Loucy (cell line): ENCODE results near the gene GHDC.
"Not testable (repeated sequence)": the region's sequence is repeated elsewhere in the genome, so short reads cannot be mapped to it uniquely, and the experiment has no call there.

Source experiments
- H2AFZ ChIP-seq: fragments of 200-600 bp; sonication (generic); 2 replicates; pipeline ENCODE4 v1.6.0; 2016; ENCODE audit warnings: antibody characterized with exemption, mild to moderate bottlenecking, low read length, moderate library complexity
- H3F3A ChIP-seq: fragments of 200-600 bp; 2 replicates; pipeline ENCODE4 v1.6.0; 2016; ENCODE audit warnings: antibody characterized with exemption, low read depth, mild to moderate bottlenecking
- H3K27me3 ChIP-seq: fragments of 200-600 bp; sonication (generic); 2 replicates; pipeline ENCODE4 v1.6.1; 2014; ENCODE audit warnings: low read length, mild to moderate bottlenecking; ENCODE audit not compliant: insufficient read depth, poor library complexity, severe bottlenecking
- H3K36me3 ChIP-seq: fragments of 200-600 bp; sonication (generic); 2 replicates; pipeline ENCODE4 v1.6.1; 2016; ENCODE audit warnings: low read length; ENCODE audit not compliant: insufficient read depth
- H3K4me1 ChIP-seq: fragments of 200-600 bp; sonication (generic); 2 replicates; pipeline ENCODE4 v1.5.1; 2014; ENCODE audit warnings: low read length, mild to moderate bottlenecking; ENCODE audit not compliant: insufficient read depth, poor library complexity, severe bottlenecking
- H3K4me2 ChIP-seq: fragments of 200-600 bp; sonication (generic); 2 replicates; pipeline ENCODE4 v1.6.0; 2014; ENCODE audit warnings: antibody characterized with exemption, low read length, low read depth, mild to moderate bottlenecking; ENCODE audit not compliant: poor library complexity, severe bottlenecking
- H3K4me3 ChIP-seq: fragments of 200-600 bp; sonication (generic); 2 replicates; pipeline ENCODE4 v1.5.1; 2014; ENCODE audit warnings: low read length, mild to moderate bottlenecking, mixed read lengths; ENCODE audit not compliant: poor library complexity, severe bottlenecking
- H3K79me2 ChIP-seq: fragments of 200-600 bp; sonication (generic); 2 replicates; pipeline ENCODE4 v1.6.1; 2014; ENCODE audit warnings: low read length; ENCODE audit not compliant: insufficient read depth
- H3K9ac ChIP-seq: fragments of 200-600 bp; sonication (generic); 2 replicates; pipeline ENCODE4 v1.6.0; 2014; ENCODE audit warnings: mild to moderate bottlenecking, low read depth, low read length, moderate library complexity; ENCODE audit not compliant: poor library complexity, severe bottlenecking
- H3K9me2 ChIP-seq: fragments of 200-600 bp; sonication (generic); replicated peaks from 2 replicates; pipeline ENCODE4 v1.6.1; 2016; ENCODE audit warnings: low read depth, low read length, mixed read lengths
- H3K9me3 ChIP-seq: fragments of 200-600 bp; sonication (generic); 2 replicates; pipeline ENCODE4 v1.6.1; 2014; ENCODE audit warnings: mild to moderate bottlenecking, antibody characterized with exemption, low read length, low read depth; ENCODE audit not compliant: insufficient read depth
- H4K20me1 ChIP-seq: fragments of 200-600 bp; sonication (generic); 2 replicates; pipeline ENCODE4 v1.6.0; 2014; ENCODE audit warnings: antibody characterized with exemption, low read length, mild to moderate bottlenecking; ENCODE audit not compliant: insufficient read depth, poor library complexity, severe bottlenecking
- CTCF ChIP-seq: fragments of 200-600 bp; sonication (generic); conservative IDR thresholded peaks from 2 replicates; pipeline ENCODE4 v1.5.1; 2014; ENCODE audit warnings: mild to moderate bottlenecking, antibody characterized with exemption, low read length
- EZH2phosphoT487 ChIP-seq: fragments of 200-600 bp; IDR thresholded peaks from 2 replicates; pipeline ENCODE4 v1.6.1; 2018; ENCODE audit warnings: antibody characterized with exemption, mild to moderate bottlenecking, moderate library complexity, borderline replicate concordance

GHDC gene

GRCh38 chr17:42214156-42214555 is 19.9 kb upstream of the GHDC start:
- Histone ChIP-seq H4K20me1 (no peaks in the 10 kb centered on the region), H3K36me3 (peaks cover 86% of the 10 kb centered on the region), H3K79me2 (no peaks in the 10 kb centered on the region), H3K9me3 (no peaks in the 10 kb centered on the region), H3K27me3 (no peaks in the 10 kb centered on the region), H2AFZ (no peak overlapping the region), H3F3A (no peaks in the 10 kb centered on the region), H3K9me2 (no peaks in the 10 kb centered on the region), H3K4me2 (no peak overlapping the region), H3K9ac (no peak overlapping the region), H3K4me1 (no peaks in the 10 kb centered on the region), H3K4me3 (no peak overlapping the region)
- TF ChIP-seq EZH2phosphoT487 = no peak
- TF ChIP-seq CTCF = no peak

DNA sequence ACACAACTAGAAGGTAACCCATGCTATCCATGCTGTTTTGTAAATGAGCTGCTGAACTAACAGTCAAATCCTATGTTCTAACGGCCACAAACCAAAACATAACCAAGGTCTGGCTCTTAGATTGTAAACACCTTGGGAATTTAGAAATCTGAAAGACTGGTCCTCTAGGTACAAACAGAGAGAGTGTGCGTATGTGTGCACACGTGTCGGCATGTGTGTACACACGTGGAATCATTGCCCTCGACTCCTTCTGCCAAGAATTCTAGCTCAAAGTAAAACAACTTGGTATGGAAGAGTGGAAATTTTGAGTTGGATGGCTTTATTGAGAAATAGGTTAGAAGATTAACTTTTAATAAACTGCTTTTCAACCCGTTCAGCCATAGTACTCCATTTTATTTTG is 18.1 kb upstream of the GHDC start:
- no peaks in the 10 kb centered on the region for H4K20me1 ChIP-seq
- no peaks in the 10 kb centered on the region for H3K9me3 ChIP-seq
- no peak overlapping the region for H3K9ac ChIP-seq
- no peak overlapping the region for H3K4me2 ChIP-seq
- H3K79me2 ChIP-seq = no peaks in the 10 kb centered on the region
- H3K4me1 ChIP-seq = no peaks in the 10 kb centered on the region
- TF ChIP-seq CTCF = no peak
- TF ChIP-seq EZH2phosphoT487 = no peak
- peaks cover 90% of the 10 kb centered on the region for H3K36me3 ChIP-seq
- no peaks in the 10 kb centered on the region for H3F3A ChIP-seq
- H2AFZ ChIP-seq = no peak overlapping the region
- H3K27me3 ChIP-seq = no peaks in the 10 kb centered on the region
- no peaks in the 10 kb centered on the region for H3K9me2 ChIP-seq
- no peak overlapping the region for H3K4me3 ChIP-seq

- not testable (repeated sequence) for H3K9ac ChIP-seq, H3F3A ChIP-seq, H2AFZ ChIP-seq, H3K9me2 ChIP-seq, H3K79me2 ChIP-seq, H4K20me1 ChIP-seq, H3K4me3 ChIP-seq, H3K4me2 ChIP-seq, H3K4me1 ChIP-seq, H3K27me3 ChIP-seq, H3K9me3 ChIP-seq
- peaks cover 90% of the 10 kb centered on the region for H3K36me3 ChIP-seq
Observed at GRCh38 chr17:42211921-42212341, 17.6 kb upstream of the GHDC start.

GRCh38 chr17:42210046-42210445 is 15.8 kb upstream of the GHDC start:
- Histone ChIP-seq H3K36me3 (peaks cover 87% of the 10 kb centered on the region), H3K4me2 (no peak overlapping the region), H4K20me1 (no peaks in the 10 kb centered on the region), H3K4me3 (no peak overlapping the region), H3F3A (no peaks in the 10 kb centered on the region), H3K9ac (no peak overlapping the region), H3K79me2 (no peaks in the 10 kb centered on the region), H3K9me2 (no peaks in the 10 kb centered on the region), H3K4me1 (no peaks in the 10 kb centered on the region), H3K27me3 (no peaks in the 10 kb centered on the region), H3K9me3 (no peaks in the 10 kb centered on the region), H2AFZ (no peak overlapping the region)
- no peak for TF ChIP-seq CTCF
- no peak for TF ChIP-seq EZH2phosphoT487

- H2AFZ ChIP-seq, H3K9me3 ChIP-seq, H3K79me2 ChIP-seq, H3K4me3 ChIP-seq, H4K20me1 ChIP-seq, H3K4me2 ChIP-seq, H3F3A ChIP-seq, H3K9ac ChIP-seq, H3K9me2 ChIP-seq, H3K27me3 ChIP-seq, H3K4me1 ChIP-seq: not testable (repeated sequence)
- H3K36me3 ChIP-seq = peaks cover 91% of the 10 kb centered on the region; the same call in 1 of the 2 replicates
Observed at GRCh38 chr17:42206153-42206612, 11.9 kb upstream of the GHDC start.
